HG02759 (cell line): ENCODE results near the gene BLCAP.
"Not testable (repeated sequence)": the region's sequence is repeated elsewhere in the genome, so short reads cannot be mapped to it uniquely, and the experiment has no call there.

Experiments used
- ATAC-seq: cut with Tn5 transposase; IDR thresholded peaks from one replicate; pipeline ENCODE4 v1.9.1; 2021; ENCODE audit warnings: mild to moderate bottlenecking, moderate library complexity; ENCODE audit not compliant: unreplicated experiment

BLCAP gene

GRCh38 chr20:37490663-37491350 lies 36.9 kb downstream of the BLCAP start:
- no peak for ATAC-seq

- ATAC-seq: not testable (repeated sequence)
Observed at GRCh38 chr20:37486209-37486608, 41.5 kb downstream of the BLCAP start.

DNA sequence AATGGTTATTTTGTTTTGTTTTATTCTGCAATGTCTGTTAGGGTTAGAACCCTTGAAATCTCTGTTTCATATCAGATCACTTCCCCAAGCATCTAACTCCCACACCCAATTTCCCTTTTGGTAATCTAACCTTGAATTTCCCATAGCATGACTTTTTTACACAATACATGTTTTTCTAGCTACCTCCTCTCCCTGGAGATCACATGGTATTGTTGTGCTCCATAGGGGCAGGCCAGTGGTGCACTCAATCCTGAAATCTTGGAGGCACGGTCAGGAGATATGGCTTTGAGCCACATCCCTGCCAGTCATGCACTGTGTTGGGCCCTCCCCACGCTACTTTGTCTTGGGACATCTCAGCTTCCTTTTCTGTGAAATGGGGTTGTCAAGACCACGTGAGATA lies 43.3 kb downstream of the BLCAP start:
- ATAC-seq: no peak

DNA sequence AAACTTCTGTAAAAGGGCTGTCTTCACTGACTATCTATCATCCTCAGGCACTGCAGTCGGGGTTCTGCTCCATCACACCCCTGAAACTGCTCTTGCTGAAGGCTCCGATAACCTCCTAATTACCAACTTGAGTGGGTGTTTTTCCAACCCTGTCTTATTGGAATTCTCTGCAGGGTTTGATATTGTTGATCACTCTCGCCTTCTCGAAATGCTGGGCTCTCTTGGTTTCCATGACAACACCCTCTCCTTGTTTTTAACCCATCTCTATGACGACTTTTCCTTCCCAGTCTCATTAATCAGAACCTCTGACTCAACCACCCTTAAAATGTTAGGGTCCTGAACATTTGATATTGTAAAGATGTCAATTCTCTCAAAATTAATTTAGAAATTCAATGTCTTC lies 46.1 kb downstream of the BLCAP start:
- no peak for ATAC-seq

- no peak for ATAC-seq
Observed at GRCh38 chr20:37480919-37481318, 46.8 kb downstream of the BLCAP start.

DNA sequence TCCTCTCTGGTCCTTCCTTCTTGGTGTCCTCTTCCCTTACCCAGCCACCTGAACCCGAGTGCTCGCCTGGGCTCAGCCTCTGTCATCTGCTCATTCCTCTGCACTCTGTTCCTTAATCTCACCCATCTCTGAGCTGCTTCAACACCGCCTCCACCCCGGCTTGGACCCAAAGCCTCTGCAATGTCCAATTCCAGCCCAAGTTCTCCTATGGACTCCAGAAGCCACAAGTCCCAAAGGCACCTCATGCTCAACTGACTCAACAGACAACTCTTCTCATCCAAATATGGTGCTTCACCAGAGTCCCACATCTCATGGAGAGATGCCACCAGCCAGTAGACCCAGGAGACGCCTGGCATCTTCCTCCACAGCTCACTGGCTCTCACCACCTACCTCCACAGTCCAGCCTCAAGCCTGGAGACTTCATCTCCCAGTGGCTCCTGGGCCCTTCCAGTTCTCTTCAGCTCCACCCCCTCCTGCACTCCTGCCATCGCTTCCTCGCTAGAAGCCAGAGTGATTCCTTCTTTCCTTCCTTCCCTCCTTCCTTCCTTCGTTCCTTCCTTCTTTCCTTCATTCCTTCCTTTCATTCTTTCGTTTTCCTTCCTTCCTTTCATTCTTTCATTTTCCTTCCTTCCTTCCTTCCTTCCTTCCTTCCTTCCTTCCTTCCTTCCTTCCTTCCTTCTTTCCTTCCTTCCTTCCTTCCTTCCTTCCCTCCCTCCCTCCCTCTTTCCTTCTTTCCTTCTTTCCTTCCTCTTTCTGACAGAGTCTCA lies 47.6 kb downstream of the BLCAP start:
- no peak for ATAC-seq

DNA sequence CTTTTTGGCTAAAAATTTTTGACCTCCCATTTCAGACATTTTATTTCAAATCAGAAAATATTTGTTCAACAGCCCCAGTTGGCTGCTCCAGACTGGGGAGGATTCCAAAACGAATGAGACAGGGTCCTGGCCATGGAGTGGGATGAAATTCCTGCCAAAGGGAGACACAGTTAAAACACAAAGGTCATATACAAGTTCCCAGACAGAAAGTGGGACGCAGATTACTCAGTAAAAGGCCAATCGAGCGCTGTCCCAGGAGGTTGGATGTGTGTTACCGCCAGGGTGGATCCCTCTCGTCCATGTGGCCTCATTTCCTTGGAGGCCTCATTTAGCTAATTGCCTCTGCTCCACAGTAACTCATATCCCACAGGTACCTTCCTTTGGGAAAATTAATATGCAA lies 48.4 kb downstream of the BLCAP start:
- ATAC-seq: no peak

GRCh38 chr20:37477041-37477440 lies 50.6 kb downstream of the BLCAP start:
- ATAC-seq: no peak

GRCh38 chr20:37475252-37475651 lies 52.4 kb downstream of the BLCAP start:
- ATAC-seq: no peak

GRCh38 chr20:37474386-37474785 lies 53.3 kb downstream of the BLCAP start:
- ATAC-seq: no peak

DNA sequence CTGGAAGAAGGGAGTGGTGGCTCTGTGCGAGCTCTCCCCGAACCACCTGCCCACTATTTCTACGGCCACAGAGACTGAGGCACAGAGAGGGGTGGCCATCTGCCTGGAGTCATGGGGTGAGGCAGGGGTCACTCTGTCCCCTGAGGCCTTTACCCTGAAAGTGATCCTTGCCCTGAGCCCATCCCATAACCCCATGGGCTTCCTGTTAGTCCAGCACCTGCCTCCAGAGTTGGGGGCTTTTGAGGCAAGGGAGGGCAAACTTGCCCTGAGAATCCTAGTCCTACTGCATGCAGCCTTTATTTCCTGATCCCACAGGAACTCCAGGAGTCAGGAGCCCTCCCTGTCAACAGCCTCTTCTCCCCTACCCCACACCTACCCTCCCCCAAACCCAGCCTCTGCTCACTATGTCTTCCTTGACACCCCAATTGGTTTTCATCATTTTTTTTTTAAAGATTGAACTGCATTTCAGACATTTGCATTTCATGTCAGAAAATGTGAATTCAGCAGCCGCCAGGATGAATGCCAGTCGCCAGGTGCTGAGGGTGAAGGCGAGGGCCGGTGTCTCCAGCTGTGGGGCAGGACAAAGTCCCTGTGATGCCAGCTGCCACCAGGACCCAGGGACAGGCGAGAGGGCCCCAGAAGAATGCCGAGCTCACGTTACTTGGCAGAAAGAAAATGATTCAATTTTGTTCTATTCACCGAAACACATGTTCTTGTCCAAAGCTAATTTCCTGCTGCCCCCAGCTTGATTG lies 54.3 kb downstream of the BLCAP start:
- no peak for ATAC-seq

- not testable (repeated sequence) for ATAC-seq
Observed at GRCh38 chr20:37472435-37472834, 55.2 kb downstream of the BLCAP start.

DNA sequence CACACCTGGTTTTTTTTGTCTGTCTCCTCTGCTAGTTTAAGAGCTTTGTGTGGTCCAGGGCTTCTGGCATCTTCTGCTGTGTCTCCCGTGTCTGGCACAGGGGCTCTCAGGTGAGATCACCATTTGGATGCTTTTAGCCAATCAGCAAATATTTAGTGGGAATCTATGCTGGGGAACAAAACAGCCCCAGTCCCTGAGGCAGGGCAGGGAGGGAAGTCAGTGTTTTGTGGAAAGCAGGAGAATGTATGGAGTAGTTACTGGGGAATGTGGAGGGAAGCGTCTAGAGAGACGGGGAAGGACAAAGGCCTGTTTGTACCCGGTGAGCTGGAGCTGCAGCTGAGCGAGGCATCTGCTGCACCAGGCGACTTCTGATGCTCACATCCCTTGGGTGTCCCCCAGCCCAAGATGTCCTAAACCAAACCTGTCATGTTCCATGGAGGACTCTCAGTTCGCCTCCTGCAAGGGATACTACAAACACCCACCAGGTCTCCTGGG lies 55.9 kb downstream of the BLCAP start:
- no peak for ATAC-seq

- not testable (repeated sequence) for ATAC-seq
Observed at GRCh38 chr20:37470190-37470589, 57.5 kb downstream of the BLCAP start.

- ATAC-seq: no peak
Observed at GRCh38 chr20:37469531-37469930, 58.1 kb downstream of the BLCAP start.

DNA sequence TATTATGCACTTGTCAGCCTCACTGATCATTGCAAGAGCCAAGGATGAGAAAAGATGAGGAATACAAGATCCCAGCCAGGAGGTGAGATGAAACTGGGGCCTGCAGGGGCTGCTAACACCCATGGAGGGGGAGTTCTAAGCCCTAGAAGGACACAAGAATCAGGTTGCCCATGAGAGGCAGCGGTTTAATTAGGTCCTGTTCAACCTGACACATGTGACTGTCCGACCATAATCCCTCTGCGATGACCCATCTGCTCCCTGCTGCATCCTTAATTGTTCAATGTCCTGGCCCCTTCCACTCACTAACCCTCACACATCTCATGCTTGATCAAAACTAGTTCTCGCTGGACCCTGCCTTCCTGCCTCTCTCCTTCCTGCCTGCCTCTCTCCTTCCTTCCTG lies 58.8 kb downstream of the BLCAP start:
- no peak for ATAC-seq
